HG03159 (cell line): ENCODE measurements around the gene TMEM117.
"Not testable (repeated sequence)": the region's sequence is repeated elsewhere in the genome, so short reads cannot be mapped to it uniquely, and the experiment has no call there.

Source experiments
- ATAC-seq: cut with Tn5 transposase; IDR thresholded peaks from one replicate; pipeline ENCODE4 v1.9.1; 2021; ENCODE audit warnings: mild to moderate bottlenecking, moderate library complexity; ENCODE audit not compliant: unreplicated experiment

The TMEM117 gene

DNA sequence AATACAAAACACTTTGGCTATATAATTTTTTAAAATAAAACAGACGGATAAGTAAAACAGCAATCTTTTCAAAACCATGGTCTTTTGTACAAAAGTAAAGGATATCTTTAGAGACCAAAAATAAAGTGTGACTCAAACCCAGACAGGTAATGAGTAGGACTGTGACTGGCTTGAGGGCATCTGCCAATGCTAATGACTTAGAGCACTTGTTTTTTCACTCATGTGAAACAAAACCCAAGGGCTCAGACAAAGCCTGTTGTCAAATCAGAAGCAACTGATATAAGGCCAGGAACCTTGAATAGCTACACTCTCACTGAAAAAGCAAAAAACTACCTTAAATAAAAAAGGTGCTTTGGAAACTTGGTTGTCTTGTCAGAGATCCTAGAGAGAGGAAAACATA, 357.4 kb downstream of the TMEM117 start:
- ATAC-seq: peak; percentile 98

- ATAC-seq: not testable (repeated sequence)
Observed at GRCh38 chr12:44195719-44196118, 359.8 kb downstream of the TMEM117 start.

DNA sequence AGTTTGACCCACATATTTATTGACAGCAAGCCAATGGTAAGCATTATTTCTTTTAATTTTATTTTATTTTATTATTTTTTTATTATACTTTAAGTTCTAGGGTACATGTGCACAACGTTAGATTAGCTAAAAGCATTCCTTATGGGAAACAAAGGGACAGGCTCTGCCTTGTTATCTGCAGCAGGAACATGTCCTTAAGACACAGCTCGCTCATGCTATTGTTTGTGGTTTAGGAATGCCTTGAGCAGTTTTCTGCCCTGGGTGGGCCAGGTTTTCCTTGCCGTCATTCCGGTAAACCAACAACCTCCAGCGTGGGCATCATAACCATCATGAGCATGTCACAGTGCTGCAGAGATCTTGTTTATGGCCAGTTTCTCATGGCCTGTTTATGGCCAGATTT, 370.2 kb downstream of the TMEM117 start:
- ATAC-seq: no peak

GRCh38 chr12:44217146-44217883, 381.4 kb downstream of the TMEM117 start:
- no peak for ATAC-seq

GRCh38 chr12:44223736-44224135, 387.9 kb downstream of the TMEM117 start:
- ATAC-seq: no peak

DNA sequence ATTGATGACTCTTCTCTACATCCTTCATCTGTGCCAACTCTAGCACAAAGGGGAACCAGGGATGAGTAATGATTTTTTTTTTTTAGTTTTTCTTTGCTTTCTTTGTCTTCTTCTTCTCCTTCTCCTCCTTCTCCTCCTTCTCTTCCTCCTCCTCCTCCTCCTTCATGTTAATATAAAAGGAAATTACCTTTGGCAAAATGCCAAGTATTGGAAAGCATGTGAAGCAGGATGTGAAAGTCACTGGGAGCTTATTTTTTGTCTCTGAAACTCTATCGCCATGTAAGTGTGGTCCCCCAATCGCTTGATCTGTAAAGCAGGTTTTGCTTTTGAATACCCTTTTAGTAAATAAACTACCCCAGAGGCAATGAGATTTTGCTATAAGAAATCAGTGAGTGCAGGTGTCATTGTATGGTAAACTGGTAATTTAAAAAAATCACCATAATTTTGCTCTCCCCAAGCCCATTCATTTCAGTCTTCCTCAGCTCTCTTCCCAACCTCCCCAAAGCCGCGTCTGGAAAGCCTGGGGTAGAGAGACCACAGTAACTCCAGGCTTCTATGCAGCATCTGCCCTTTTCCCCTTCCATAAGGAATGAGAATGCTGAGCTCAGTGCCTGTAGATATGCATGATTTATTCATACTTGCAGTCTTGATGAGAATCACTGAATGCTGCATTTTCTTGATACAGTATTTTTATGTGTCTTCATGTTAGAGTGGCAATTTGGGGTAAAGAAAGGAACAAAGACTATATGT, 388.7 kb downstream of the TMEM117 start:
- ATAC-seq: no peak

GRCh38 chr12:44225149-44225510, 389.2 kb downstream of the TMEM117 start:
- ATAC-seq: no peak

GRCh38 chr12:44227616-44228015, 391.7 kb downstream of the TMEM117 start:
- ATAC-seq: no peak

DNA sequence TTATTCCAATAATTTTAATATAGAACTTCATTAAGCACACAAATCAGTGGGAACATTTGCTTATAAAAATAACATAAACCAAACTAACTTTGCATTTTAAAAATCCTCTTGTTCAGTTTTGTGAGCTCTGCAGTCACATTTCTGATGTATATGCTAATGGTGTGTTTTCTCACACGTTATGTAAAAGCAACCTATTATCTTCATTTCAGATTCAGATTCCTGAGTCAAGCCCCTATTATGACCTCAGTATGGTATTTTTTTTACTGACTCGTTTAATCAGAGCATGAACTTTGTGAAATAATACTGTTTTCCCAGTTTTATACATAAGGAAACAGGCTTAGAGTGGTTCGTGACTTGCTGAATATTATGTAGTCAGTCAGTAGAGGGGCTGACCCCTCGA, 394.0 kb downstream of the TMEM117 start:
- ATAC-seq: no peak

- no peak for ATAC-seq
Observed at GRCh38 chr12:44235674-44236073, 399.8 kb downstream of the TMEM117 start.

DNA sequence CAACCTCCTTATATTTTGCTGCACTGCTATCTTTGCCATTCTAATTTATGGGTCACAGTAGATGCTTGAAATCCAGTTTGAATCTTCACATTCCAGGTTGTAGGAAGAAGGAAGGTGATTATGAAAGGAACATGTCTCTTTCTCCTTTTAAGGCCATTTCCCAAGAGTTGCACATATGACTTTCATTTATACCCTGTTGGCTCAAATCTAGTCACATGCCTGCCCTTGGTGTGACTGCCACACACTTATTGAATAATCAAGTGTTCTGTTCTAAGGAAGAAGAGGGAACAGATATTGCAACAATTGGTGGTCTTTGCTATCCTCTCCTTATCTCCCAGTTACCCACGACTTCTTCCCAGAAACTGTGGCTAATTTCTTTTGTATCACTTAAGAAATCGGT, 404.3 kb downstream of the TMEM117 start:
- no peak for ATAC-seq

DNA sequence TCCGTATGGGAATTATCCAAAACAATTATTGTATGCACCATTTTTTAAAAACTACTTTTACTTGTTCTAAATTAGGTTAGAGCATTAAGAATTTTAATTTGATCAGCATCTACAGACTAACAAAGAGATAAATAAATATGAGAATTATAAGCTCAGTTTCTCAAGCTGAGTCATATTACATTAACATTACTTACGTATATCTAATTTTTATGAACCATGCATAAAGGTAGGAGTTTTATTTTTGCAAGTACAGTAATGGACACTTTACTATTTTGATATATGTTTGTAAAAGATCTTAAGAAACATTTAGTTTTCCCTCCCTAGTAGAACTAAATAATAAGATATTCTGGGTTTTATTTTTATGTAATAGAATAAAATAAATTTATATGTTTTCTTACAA, 410.1 kb downstream of the TMEM117 start:
- ATAC-seq: no peak

DNA sequence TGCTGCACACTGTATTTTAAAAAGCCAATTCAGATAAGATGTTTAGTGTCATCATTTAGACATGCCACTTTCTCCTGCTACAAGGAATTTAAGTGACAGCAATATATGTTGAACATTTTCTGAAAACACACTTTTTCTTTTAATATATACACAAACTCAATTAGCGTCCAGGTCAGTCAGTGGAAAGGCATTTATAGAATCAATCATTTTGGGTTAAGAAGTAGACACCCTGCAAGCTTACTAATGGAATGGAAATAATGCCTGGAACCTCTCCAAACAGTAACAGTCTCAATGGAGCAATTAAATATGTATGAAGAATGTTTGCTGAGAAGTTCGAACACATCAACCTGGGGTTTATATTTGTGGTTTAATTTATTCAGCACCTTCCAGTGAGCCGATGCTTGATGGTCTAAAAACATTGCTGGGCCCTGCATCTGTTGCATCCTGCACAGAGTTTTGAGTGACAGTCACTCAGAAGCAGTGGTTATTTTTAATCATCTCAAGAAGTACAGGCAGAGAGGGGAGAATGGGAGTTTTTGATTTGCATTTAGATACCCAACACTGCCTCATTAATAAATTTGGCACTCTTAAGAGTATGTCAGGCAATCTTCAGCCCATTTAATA, 410.7 kb downstream of the TMEM117 start:
- ATAC-seq: no peak

DNA sequence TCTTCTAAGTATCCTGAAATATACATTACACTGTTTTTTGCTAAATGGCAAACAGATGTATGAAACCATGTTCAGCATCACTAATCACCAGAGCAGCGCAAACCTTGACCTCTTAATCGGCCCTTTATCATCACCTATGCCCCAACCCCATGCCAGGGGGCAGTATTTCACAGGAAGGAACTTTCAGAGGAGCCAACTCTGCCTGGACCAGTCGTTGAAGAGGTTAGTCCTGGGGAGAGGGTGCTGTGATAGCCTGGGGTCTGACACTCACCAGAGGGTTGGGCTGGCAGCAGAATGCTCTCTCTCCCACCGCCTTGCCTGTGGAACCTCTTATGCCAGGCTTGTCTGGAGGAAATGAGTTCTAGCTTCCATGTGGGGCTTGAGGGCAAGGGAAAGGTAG, 411.7 kb downstream of the TMEM117 start:
- ATAC-seq: no peak

- no peak for ATAC-seq
Observed at GRCh38 chr12:44248436-44248835, 412.6 kb downstream of the TMEM117 start.

GRCh38 chr12:44250440-44250839, 414.6 kb downstream of the TMEM117 start:
- not testable (repeated sequence) for ATAC-seq

DNA sequence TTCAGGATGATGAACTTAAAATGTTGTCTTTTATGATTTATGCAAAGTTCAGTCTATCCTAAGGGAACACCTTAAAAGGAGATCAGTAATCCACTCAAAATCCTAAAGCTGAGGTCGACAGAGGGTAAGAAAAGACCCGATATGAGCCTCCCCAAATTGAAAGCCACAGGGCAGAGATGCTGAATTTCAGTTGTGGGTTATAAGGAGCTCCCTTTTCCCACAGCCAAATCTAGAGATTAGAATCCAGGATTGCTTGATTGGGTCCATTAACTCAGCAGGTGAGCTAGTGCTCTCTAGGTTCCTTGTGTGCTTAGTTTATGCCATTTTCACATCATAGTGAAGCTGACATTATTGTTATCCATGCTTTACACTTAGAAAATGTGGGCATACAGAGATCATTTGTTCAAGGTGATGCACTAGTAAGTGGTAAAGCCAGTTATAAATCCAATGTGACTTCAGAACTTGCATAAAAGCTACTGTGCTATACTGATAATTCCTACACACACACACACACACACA, 417.5 kb downstream of the TMEM117 start:
- no peak for ATAC-seq

- no peak for ATAC-seq
Observed at GRCh38 chr12:44258246-44258645, 422.4 kb downstream of the TMEM117 start.

- ATAC-seq: no peak
Observed at GRCh38 chr12:44259890-44260289, 424.0 kb downstream of the TMEM117 start.

- ATAC-seq: no peak
Observed at GRCh38 chr12:44260581-44260980, 424.7 kb downstream of the TMEM117 start.

- no peak for ATAC-seq
Observed at GRCh38 chr12:44285321-44285960, 449.6 kb downstream of the TMEM117 start.
